ENCODE measurements around the gene SLC46A2.

DNA sequence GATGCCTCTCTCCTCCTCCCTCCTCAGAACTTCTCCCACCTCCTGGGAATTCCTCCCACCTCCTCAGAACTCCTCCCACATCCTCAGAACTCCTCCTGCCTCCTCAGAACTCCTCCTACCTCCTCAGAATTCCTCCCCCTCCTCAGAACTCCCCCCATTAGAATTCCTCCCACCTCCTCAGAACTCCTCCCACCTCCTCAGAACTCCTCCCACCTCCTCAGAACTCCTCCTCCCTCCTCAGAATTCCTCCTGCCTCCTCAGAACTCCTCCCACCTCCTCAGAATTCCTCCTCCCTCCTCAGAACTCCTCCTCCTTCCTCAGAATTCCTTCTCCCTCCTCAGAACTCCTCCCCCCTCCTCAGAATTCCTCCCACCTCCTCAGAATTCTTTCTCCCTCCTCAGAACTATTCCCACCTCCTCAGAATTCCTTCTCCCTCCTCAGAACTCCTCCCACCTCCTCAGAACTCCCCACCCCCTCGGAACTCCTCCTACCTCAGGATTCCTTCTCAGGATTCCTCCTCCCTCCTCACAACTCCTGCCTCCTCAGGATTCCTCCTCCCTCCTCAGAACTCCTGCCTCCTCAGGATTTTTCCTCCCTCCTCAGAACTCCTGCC is 23.9 kb downstream of the SLC46A2 start:
- no peak for TF ChIP-seq CTCF (IDR thresholded peaks at IDR 0.05)
- no peak for TF ChIP-seq POLR2A (IDR thresholded peaks at IDR 0.05)

Data from lower leg skin (tissue), 3 donors.